ENCODE data around the gene SRSF3.
"Not testable (repeated sequence)": the region's sequence is repeated elsewhere in the genome, so short reads cannot be mapped to it uniquely, and the experiment has no call there.

The SRSF3 gene

DNA sequence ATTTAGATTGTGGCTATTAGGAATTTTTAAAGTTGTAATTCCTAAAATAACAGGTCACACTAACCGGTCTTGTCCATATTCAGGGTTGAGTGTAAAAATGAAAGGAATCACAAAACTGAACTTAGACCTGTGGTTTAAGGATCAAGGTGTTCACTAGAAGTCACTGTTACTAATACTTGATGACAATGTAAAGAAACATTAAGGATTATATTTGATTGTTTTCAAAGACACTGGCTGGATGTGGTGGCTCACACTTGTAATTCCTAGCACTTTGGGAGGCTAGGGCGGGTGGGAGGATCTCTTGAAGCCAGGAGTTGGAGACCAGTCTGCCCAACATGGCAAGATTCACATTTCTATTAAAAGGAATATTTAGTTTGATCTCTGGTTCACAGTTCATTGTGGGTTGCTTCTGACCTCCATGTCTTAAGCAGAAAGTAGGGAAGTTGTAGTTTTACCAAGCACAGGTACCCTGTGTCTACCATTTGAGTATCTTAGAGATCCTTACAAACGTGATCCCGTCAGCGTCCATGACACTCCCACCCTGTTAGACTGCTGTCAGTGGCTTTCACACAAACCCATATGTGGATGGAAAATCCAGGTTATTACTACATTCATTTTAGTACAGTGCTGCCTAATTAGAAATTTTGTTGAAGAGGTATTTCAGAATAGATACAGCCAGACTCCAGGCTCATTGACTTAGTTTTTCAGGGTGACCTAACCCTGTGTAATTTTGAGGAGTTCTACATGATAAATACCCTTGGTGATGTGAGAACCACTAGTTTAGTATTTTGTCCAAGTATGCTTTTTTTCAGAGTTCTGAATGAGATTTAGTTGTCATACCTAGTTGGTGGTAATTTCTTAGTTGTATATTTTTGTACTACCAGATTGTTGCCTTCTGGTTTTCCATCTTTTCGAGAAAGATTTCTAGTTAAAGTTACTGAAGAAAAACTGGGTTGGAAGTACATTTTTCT lies 10.2 kb downstream of the SRSF3 start:
- no peak for DNase-seq (ENCODE audit: low read depth in 2 of 2)

- DNase-seq (ENCODE audit: low read depth in 2 of 2), result no peak
These were observed 11.0 kb downstream of the SRSF3 start for GRCh38 chr6:36605143-36605542.

- DNase-seq (ENCODE audit: low read depth in 2 of 2), result no peak
These were observed 11.6 kb downstream of the SRSF3 start for GRCh38 chr6:36605560-36606391.

DNA sequence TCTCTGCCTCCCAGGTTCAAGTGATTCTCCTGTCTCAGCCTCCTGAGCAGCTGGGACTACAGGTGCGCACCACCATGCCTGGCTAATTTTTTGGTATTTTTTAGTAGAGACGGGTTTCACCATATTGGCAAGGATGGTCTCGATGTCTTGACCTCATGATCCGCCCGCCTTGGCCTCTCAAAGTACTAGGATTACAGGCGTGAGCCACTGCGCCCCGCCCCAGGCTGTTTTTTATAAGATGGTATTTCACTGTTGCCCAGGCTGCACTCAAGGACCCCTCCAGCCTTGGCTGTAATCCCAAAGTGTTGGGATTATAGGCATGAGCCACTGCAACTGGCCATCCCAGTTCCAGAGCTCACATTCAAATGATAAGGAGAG lies 13.1 kb downstream of the SRSF3 start:
- not testable (repeated sequence) for DNase-seq (ENCODE audit: low read depth in 2 of 2)

DNA sequence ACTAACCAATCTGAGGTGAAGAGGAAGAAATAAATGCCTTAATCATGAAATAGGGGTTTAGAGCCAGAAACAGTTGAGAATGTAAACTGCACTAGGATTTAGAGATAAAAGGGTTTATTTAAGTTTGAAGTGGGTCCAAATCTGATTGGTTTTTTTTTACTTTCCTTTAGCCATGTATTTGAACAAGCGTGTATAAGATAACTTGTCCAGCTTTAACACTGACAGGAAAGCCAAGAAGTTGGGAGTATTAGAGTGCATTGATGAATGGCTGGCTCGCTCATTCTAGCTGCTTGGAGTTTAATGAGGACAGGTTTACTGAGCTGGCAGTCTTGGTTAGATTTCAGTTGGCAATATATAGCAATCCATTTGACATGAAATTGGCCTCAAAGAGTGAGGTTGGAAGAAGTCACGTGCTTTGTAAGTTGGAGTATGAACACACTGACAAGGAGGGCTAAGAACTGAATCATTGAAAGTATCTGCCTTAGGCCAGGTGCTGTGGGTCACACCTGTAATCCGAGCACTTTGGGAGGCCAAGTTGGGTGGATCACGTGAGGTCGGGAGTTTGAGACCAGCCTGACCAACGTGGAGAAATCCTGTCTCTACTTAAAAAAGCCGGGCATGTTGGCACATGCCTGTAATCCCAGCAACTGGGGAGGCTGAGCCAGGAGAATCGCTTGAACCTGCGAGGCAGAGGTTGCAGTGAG lies 13.7 kb downstream of the SRSF3 start:
- no peak for DNase-seq (ENCODE audit: low read depth in 2 of 2)

DNA sequence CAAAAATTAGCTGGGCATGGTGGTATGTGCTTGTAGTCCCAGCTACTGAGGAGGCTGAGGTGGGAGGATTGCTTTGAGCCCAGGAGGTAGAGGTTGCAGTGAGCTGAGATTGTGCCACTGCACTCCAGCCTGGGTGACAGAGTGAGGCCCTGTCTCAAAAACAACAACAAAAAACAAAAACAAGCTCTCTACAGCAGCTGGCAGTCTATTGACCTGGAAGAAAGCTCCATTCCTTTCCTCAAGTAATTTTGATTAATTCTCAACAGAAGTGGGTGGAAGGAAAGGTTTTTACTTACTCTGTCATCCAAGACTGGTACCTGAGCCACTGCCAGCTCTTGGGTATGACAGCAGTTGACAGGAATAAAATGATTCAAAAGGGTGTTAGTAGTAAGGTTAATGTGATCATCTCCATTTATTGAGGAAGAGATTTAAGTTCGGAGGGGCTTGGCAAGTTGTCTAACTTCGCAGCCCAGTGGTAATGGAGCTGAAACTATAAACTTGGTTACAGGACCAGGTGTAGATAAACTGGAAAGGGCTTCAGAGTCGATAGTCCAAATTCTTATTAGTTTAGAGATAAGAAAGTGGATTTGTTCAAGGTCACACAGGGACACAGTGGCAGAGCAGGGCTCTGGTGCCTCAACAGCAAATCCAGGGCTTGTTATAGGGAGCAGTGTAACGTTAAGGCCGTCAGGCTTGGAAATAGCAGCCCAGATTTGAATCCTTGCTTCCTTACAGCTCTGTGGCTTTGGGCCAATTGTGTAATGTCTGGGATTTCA lies 14.8 kb downstream of the SRSF3 start:
- no peak for DNase-seq (ENCODE audit: low read depth in 2 of 2)

DNA sequence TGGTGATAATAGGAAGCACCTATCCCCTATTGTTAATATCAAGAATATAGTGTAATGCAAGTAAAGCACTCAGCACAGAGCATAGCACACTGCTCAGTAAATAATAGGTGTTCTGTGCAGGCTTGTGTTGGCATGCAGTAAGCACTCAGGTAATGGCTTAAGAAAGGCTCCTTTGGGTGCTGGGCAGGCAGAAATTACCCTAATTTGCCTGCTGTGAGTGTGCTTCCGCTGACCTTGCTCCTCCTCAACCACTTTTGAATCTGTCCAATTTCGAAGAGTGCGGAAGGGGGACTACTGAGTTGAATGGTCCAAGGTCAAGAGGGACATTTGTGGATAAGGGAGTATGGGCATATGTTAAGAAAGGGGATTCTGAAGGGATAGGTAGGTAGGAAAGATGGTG lies 15.4 kb downstream of the SRSF3 start:
- DNase-seq (ENCODE audit: low read depth in 2 of 2), result no peak

DNA sequence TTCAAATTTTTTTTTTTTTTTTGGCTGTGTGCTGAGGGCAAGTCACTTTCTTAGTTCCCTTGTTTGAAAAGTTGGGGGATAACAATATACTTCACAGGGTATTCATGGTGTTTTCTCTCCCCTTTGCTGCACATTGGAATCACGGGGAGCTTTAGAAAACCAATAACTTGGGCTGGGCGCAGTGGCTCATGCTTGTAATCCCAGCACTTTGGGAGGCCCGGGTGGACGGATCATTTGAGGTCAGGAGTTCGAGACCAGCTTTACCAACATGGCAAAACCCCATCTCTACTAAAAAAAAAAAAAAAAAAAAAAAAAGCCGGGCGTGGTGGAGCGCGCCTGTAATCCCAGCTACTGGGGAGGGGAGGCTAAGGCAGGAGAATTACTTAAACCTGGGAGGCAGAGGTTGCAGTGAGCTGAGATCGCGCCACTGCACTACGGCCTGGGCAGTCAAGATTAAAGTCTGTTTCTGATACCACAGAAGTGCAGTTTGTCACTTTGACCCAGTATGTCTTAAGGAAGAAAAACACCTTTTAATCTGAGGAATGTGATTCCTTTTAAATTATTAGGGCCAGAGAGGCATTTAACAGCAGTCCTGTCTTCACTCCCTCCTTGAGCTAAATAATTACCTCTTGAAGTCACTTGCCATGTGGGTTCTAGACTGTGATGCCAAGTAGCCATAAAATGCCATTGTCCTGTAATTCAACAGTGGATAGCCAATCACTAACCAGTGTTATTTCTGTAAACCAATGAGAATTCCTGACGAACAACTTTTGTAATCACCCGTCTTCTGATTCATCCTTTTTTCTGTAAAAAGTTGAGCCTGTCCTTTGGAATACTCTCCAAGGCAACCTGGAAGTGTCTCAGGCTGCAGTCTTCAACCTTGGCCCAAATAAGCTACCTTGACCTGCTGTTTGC lies 16.1 kb downstream of the SRSF3 start:
- no peak for DNase-seq (ENCODE audit: low read depth in 2 of 2)

DNA sequence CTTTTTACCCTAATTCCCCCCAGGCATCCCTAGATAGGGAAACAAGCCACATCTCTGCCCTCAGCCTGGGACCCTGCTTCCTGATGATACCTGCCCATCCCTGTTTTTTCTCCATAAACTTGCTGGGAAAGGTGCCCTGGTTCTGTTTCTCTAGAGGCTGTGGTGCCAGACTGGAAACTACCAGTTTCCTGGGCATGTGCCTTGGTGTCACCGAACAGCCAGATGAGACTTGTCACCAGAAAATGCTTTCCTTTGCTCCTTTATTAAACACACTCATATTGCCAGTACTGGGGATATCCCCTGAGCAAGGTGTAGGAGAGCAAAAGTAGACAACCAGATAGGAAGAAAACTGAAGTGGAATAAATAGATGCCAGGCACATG lies 16.8 kb downstream of the SRSF3 start:
- no peak for DNase-seq (ENCODE audit: low read depth in 2 of 2)

GRCh38 chr6:36611679-36612078 lies 17.5 kb downstream of the SRSF3 start:
- not testable (repeated sequence) for DNase-seq (ENCODE audit: low read depth in 2 of 2)

- DNase-seq (ENCODE audit: low read depth in 2 of 2), result no peak
These were observed 18.0 kb downstream of the SRSF3 start for GRCh38 chr6:36612101-36612625.

- DNase-seq (ENCODE audit: low read depth in 2 of 2), result no peak
These were observed 19.2 kb downstream of the SRSF3 start for GRCh38 chr6:36613200-36613995.

- DNase-seq (ENCODE audit: low read depth in 2 of 2), result no peak
These were observed 21.0 kb downstream of the SRSF3 start for GRCh38 chr6:36615018-36615761.

GRCh38 chr6:36616893-36617521 lies 22.8 kb downstream of the SRSF3 start:
- DNase-seq (ENCODE audit: low read depth in 2 of 2), result no peak

DNA sequence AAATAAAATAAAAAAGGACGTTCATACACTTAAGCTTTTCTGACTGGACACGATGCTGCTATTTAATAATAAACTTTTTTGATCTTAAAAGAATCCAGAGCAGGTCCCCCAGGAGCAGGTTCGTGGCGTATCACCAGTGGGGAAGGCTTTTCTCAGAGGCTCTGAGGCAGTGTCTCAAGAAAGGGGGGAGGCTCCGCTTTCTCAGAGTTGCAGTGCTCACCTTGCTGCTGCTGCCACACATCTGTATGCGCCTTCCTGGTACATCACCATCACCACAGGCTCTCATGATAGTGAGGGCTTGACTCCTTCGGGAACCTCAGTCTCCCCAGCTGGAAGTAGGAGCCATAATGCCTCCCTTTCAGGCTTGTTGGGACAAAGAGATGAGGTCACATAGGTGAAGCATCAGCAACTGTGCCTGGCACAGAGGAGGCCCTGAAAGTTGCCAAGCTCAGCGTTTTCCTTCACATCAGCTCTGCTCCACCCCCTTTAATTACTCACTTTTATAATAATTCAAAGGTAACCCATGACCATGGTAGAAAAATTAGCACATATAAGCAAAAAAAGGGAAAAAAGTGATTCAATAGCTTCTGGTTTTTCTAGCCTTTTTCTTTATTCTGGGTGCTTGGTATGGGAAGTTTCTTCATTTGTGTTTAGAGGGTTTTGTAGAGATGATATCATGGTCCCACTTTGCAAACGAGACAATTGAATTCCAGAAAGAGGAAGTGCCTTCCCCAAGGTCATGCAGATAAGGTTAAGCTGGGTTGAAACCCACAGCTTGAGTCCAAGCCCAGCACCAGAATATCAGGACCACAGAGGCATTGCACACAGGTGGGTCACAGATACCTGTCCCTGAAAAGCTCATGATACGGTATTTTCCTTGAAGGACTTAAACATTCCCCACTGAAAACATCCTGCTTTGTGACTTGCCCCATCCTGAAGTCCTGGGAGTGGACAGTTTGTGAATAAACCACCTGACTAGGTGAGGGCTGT lies 24.5 kb downstream of the SRSF3 start:
- no peak for DNase-seq (ENCODE audit: low read depth in 2 of 2)

DNA sequence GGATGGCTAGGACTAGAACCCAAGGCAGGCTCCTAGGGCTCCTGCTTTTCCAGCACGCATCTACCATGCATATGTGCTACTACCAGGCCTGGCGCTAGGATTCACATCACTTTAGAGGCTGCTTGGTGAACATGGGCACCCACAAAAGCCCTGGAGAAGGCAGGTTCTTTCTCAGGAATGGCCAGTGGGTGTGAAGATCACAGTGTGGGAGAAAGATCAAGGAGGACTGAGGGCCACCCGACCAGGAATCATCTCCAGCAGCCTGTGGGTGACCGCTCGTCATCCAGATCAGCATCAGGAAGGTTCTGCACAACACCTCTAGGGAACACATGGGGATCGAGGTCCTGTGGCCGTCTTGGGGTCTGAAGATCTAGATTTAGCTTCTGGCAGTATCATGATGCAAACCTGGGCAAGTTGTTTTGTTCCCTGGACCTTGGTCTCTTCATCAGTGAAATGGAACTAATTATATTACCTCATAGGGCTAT lies 27.3 kb downstream of the SRSF3 start:
- DNase-seq (ENCODE audit: low read depth in 2 of 2), result no peak

Data from stimulated activated CD8-positive, alpha-beta memory T cell treated with anti-CD3 and anti-CD28 coated beads, Interleukin-15, amount 100 ng/mL, for 48 hours (primary cell).